ENCODE measurements around the gene KSR2.

DNA sequence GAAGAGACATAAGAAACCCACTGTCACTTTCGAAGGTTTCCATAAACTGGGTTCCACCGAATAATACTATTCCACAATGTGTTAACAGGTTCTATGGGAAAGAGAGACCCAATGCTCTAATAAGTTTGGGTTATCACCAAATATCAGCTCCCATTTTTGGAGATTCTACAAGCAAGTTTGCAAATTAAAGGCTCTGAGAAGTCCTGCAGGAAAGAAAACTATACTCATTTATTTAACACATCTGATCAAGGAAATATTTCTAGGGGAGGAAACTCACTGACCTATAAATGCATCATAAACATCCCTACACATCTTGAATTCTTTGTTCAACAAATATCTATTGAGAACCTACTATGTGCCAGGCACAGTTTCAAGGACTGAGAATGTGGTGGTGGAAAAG, 161.4 kb downstream of the KSR2 start:
- TF ChIP-seq EZH2 (IDR thresholded peaks at IDR 0.05) = no peak
- TF ChIP-seq, protein P1, sequence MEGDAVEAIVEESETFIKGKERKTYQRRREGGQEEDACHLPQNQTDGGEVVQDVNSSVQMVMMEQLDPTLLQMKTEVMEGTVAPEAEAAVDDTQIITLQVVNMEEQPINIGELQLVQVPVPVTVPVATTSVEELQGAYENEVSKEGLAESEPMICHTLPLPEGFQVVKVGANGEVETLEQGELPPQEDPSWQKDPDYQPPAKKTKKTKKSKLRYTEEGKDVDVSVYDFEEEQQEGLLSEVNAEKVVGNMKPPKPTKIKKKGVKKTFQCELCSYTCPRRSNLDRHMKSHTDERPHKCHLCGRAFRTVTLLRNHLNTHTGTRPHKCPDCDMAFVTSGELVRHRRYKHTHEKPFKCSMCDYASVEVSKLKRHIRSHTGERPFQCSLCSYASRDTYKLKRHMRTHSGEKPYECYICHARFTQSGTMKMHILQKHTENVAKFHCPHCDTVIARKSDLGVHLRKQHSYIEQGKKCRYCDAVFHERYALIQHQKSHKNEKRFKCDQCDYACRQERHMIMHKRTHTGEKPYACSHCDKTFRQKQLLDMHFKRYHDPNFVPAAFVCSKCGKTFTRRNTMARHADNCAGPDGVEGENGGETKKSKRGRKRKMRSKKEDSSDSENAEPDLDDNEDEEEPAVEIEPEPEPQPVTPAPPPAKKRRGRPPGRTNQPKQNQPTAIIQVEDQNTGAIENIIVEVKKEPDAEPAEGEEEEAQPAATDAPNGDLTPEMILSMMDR (IDR thresholded peaks at IDR 0.05) = no peak
- no peak for TF ChIP-seq EZH2phosphoT487 (IDR thresholded peaks at IDR 0.05)
